Endothelial cell (in vitro differentiated cells): ENCODE data around the gene TMEM208. TPM values are rescaled to one million over a fixed set of nuclear protein-coding genes. Genes with fewer than 3 reads are reported as not detected.

Source experiments
- DNase-seq: peaks from one replicate; pipeline ENCODE4 v3.0.0; 2021; ENCODE audit warnings: low spot score
- H3K27ac Mint-ChIP-seq: one replicate; pipeline ENCODE4 v1.8.0; 2021; ENCODE audit warnings: mixed read lengths, inconsistent platforms; ENCODE audit not compliant: unreplicated experiment
- H3K27me3 Mint-ChIP-seq: one replicate; pipeline ENCODE4 v1.8.0; 2021; ENCODE audit warnings: mild to moderate bottlenecking, moderate library complexity, mixed read lengths, inconsistent platforms; ENCODE audit not compliant: unreplicated experiment
- H3K36me3 Mint-ChIP-seq: one replicate; pipeline ENCODE4 v1.8.0; 2021; ENCODE audit warnings: mild to moderate bottlenecking, low read depth, mixed read lengths, inconsistent platforms; ENCODE audit not compliant: unreplicated experiment
- H3K4me1 Mint-ChIP-seq: one replicate; pipeline ENCODE4 v1.8.0; 2021; ENCODE audit warnings: mild to moderate bottlenecking, mixed read lengths, inconsistent platforms; ENCODE audit not compliant: unreplicated experiment
- H3K4me3 Mint-ChIP-seq: one replicate; pipeline ENCODE4 v1.8.0; 2021; ENCODE audit warnings: mild to moderate bottlenecking, mixed read lengths, inconsistent platforms; ENCODE audit not compliant: unreplicated experiment
- H3K9me3 Mint-ChIP-seq: one replicate; pipeline ENCODE4 v1.8.0; 2021; ENCODE audit warnings: mixed read lengths, inconsistent platforms; ENCODE audit not compliant: unreplicated experiment
- CTCF ChIP-seq: fragments of 200-600 bp; sonication (generic); IDR thresholded peaks from one replicate; pipeline ENCODE4 v1.5.0; 2021; ENCODE audit warnings: antibody characterized with exemption; ENCODE audit not compliant: unreplicated experiment
- total RNA-seq: library from RNA; stranded (reverse); fragmentation: NEBNext Ultra II Directional; extraction: Animal tissue kit (Norgen Biotek cat#: 25700); gene quantifications from one replicate; pipeline ENCODE4 v1.2.1, GENCODE V29; 2021; ENCODE audit not compliant: unreplicated experiment

TMEM208 gene
- total RNA-seq, 1 donor from 2014 or later: 33.6 TPM

DNA sequence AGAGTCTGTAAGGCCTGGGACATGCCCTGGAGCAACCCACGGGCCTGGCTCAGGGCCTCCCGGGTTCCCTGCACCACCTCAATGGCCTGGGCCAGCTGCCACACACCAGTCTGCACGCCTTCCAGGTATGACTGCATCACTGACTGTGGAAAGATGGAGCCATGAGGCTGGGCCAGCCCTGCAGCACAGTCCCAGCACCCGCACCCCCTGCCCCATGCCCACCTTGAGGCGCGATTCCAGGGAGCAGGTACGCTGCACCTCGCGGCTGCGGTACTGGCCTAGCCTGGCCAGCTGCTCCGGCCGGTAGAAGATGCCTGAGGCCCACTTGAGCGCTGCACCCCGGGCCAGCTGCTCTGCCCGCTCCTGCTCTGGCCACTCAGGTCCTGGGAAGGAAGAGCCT lies 38.1 kb upstream of the TMEM208 start:
- Mint-ChIP-seq H3K4me1 (peaks cover 54% of the 10 kb centered on the region), H3K27me3 (peaks cover 15% of the 10 kb centered on the region), H3K36me3 (peaks cover 17% of the 10 kb centered on the region), H3K4me3 (no peak overlapping the region), H3K9me3 (no peaks in the 10 kb centered on the region), H3K27ac (no peak overlapping the region)
- no peak for TF ChIP-seq CTCF
- no peak for DNase-seq

GRCh38 chr16:67190041-67190440 lies 36.9 kb upstream of the TMEM208 start, which contains the start of gene EXOC3L1:
Gene EXOC3L1 (minus strand): TSS chr16:67190136. CDS start chr16:67189676, 460 bp downstream.
- Mint-ChIP-seq H3K4me3 (peak within 1 kb of the TSS; percentile 87), H3K27ac (peak within 1 kb of the TSS; percentile 91), H3K36me3 (peaks cover 27% of the 10 kb centered on the region), H3K27me3 (peaks cover 15% of the 10 kb centered on the region), H3K9me3 (no peaks in the 10 kb centered on the region), H3K4me1 (peaks cover 64% of the 10 kb centered on the region)
- no peak for DNase-seq
- no peak for TF ChIP-seq CTCF

DNA sequence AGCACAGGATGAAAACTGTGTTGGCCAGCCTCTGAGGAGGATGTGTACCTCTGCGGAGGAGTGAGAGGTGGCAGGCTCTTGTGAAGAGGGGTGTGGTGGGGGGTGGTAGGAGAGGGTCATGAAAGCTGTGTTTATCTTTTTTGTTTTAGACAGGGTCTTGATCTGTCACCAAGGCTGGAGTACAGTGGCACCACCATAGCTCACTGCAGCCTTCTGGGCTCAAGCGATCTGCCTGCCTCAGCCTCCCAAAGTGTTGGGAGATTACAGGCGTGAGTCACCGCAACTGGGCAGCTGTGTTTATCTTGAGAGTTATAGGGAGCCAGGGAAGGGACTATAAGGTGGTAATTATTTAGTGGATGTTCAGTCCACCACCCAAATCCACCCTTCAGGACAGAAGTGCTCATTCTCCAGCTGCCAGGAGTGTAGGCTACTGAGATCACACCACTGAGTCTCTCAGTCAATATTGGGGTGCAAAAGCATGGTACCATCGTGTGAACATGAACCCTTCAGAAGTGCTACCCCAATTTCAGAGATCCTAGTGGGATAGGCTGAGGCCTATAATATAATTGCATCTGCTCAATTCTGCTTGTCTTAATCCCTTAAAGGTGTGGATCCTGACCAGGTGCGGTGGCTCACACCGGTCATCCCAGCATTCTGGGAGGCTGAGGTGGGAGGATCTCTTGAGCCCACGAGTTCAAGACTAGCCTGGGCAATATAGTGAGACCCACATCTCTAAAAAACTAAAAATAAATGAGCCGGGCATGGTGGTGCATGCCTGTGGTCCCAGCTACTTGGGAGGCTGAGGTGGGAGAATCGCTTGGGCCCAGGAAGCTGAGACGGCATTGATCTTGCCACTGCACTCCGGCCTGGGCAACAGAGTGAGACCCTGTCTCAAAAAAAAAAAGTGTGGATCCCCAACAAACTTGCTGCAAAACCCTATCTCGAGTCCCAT lies 36.2 kb upstream of the TMEM208 start:
- H3K4me3 Mint-ChIP-seq: peak overlapping the region; percentile 83
- peaks cover 15% of the 10 kb centered on the region for H3K27me3 Mint-ChIP-seq
- no peak for DNase-seq
- no peaks in the 10 kb centered on the region for H3K9me3 Mint-ChIP-seq
- peak overlapping the region; percentile 91 for H3K27ac Mint-ChIP-seq
- TF ChIP-seq CTCF: no peak
- H3K36me3 Mint-ChIP-seq: peaks cover 27% of the 10 kb centered on the region
- peaks cover 64% of the 10 kb centered on the region for H3K4me1 Mint-ChIP-seq

DNA sequence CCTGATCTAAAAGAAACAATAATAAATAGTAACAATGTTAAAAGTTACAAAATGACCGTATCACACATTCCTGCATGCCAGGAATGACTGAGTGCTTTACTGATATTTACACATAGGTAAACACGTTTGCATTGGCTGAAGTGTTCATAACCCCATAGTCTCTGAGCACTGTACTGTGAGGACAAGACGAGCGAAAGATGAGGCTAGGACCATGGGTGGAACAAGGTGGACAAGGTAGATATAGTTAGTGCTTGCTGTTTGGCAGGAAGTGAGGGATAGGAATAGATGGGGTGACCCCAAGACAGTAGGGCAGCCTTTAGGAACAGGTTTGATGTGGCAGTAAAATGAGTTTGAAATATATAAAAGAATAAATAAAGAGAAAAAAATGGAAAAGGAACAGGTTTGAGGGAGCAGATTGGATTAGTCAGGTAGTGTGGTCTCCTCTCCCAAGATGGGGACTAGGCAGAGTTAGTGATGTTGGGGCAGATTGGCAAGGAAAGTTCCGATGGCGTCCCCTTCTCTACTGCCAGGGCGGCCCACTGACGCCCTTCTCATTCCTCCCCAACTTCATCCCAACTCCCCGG lies 35.4 kb upstream of the TMEM208 start:
- no peak for DNase-seq
- H3K4me1 Mint-ChIP-seq: peaks cover 66% of the 10 kb centered on the region
- TF ChIP-seq CTCF: no peak
- peak overlapping the region; percentile 97 for H3K4me3 Mint-ChIP-seq
- H3K27me3 Mint-ChIP-seq: peaks cover 20% of the 10 kb centered on the region
- H3K36me3 Mint-ChIP-seq: peaks cover 35% of the 10 kb centered on the region
- peak overlapping the region; percentile 27 for H3K27ac Mint-ChIP-seq
- H3K9me3 Mint-ChIP-seq: no peaks in the 10 kb centered on the region
